GM12872 (cell line): ENCODE measurements around the gene ULK4.

Experiments
- TF ChIP-seq, protein P1 (sequence below): IDR thresholded peaks from 3 replicates; pipeline ENCODE4 v1.5.1; 2011; ENCODE audit warnings: low read depth, mild to moderate bottlenecking, low read length, moderate library complexity; ENCODE audit not compliant: insufficient read depth

Gene ULK4

GRCh38 chr3:41431386-41431785 is 530.5 kb downstream of the ULK4 start:
- TF ChIP-seq, protein P1, sequence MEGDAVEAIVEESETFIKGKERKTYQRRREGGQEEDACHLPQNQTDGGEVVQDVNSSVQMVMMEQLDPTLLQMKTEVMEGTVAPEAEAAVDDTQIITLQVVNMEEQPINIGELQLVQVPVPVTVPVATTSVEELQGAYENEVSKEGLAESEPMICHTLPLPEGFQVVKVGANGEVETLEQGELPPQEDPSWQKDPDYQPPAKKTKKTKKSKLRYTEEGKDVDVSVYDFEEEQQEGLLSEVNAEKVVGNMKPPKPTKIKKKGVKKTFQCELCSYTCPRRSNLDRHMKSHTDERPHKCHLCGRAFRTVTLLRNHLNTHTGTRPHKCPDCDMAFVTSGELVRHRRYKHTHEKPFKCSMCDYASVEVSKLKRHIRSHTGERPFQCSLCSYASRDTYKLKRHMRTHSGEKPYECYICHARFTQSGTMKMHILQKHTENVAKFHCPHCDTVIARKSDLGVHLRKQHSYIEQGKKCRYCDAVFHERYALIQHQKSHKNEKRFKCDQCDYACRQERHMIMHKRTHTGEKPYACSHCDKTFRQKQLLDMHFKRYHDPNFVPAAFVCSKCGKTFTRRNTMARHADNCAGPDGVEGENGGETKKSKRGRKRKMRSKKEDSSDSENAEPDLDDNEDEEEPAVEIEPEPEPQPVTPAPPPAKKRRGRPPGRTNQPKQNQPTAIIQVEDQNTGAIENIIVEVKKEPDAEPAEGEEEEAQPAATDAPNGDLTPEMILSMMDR: no peak

- TF ChIP-seq, protein P1: no peak
Measured at GRCh38 chr3:41430886-41431285, 531.0 kb downstream of the ULK4 start.

DNA sequence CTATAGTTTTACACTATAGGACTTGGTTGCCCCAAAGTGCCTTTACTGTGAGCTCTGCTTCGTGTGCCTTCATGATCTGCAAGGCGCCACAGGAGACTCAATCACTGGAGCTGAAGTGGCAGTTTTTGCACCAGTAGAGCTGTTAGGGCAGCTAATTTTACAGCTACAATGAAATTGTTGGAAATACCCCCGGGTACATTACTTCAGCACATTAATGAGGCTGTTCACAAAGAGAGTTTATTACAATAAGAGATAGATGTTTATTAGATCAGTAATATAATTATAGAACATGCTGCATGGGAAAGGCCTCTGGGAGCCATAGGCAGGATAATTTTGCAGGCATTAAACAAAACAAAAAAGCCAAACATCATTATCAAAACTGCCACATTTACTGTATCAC is 531.5 kb downstream of the ULK4 start:
- TF ChIP-seq, protein P1: no peak

DNA sequence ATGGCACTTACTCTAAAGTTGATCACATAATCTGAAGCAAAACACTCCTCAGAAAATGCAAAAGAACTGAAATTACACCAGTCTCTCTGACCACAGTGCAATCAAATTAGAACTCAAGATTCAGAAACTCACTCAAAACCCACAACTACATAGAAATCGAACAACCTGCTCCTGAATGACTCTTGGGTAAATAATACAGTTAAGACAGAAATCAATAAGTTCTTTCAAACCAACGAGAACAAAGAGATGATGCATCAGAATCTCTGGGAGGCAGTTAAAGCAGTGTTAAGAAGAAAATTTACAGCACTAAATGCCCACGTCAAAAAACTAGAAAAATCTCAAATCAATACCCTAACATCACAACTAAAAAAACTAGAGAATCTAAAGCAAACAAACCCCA is 535.4 kb downstream of the ULK4 start:
- TF ChIP-seq, protein P1: no peak

- TF ChIP-seq, protein P1: no peak
Measured at GRCh38 chr3:41424543-41425300, 537.2 kb downstream of the ULK4 start.

- TF ChIP-seq, protein P1: no peak
Measured at GRCh38 chr3:41419809-41420208, 542.1 kb downstream of the ULK4 start.

DNA sequence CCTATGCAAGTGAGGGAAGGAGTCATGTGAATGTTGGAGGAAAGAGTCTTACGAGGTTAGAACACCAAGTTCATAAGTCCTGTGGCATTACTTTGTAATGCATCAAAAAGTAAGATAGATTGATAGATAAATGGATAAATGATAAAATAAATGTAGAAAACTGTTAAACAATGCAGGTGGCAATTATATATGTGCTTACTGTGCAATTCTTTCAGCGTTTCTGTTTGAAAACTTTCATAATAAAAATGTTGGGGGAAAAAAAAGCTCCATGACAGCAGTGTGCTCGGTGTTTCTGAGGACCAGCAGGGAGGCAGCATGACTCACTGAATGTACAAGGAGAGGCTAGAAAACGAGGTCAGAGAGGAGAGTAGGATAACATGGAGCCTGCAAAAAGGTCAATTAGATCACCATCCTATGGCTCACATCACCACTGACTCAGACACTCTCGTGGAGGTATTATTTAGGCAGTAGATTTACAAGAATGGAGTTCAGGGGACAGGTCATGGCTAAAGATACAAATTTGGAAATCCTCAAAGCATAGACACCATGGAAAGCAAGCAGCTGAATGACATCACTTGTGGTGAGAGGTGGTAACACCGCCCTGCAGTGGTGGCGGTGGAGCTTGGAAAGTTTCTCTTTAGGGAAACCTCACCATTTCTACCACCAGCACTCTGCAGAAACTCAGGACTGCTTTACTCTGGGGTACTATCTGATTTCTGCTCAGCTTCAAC is 542.8 kb downstream of the ULK4 start:
- TF ChIP-seq, protein P1: no peak
